WI38 (cell line): ENCODE results near the gene HDAC4.

Experiments
- H3K4me3 ChIP-seq: 2 replicates; pipeline ENCODE4 v1.5.1; 2011; ENCODE audit warnings: low read depth, mild to moderate bottlenecking, control low read depth, low read length
- CTCF ChIP-seq: IDR thresholded peaks from 2 replicates; pipeline ENCODE4 v1.5.1; 2012; ENCODE audit warnings: low read depth, mild to moderate bottlenecking, control low read depth, low read length

The HDAC4 gene

GRCh38 chr2:239401067-239401880 lies 454 bp upstream of the HDAC4 start:
- H3K4me3 ChIP-seq, result peak overlapping the region; percentile 69
- TF ChIP-seq CTCF, result no peak

GRCh38 chr2:239399921-239400595 lies 762 bp downstream of the HDAC4 start:
- no peak for TF ChIP-seq CTCF
- peak overlapping the region; percentile 56 for H3K4me3 ChIP-seq

GRCh38 chr2:239399433-239399920 lies 1.3 kb downstream of the HDAC4 start:
- TF ChIP-seq CTCF, result no peak

GRCh38 chr2:239398521-239398921 lies 2.3 kb downstream of the HDAC4 start:
- H3K4me3 ChIP-seq, result no peak overlapping the region
- TF ChIP-seq CTCF, result no peak

More at GRCh38 chr2:239399433-239399920, 1.3 kb downstream of the HDAC4 start:
- peak overlapping the region; percentile 56 for H3K4me3 ChIP-seq

GRCh38 chr2:239397931-239398471 lies 2.8 kb downstream of the HDAC4 start:
- TF ChIP-seq CTCF, result no peak
- H3K4me3 ChIP-seq, result no peak overlapping the region

GRCh38 chr2:239396881-239397681 lies 3.7 kb downstream of the HDAC4 start:
- no peak overlapping the region for H3K4me3 ChIP-seq
- TF ChIP-seq CTCF, result no peak
